H1 (cell line): ENCODE data around the gene PRRT2.

Experiments
- CREB1 ChIP-seq: IDR thresholded peaks from 2 replicates; pipeline ENCODE4 v1.6.1; 2012; ENCODE audit warnings: inconsistent platforms
- CTCF ChIP-seq, 3 experiments: IDR thresholded peaks; 1 replicate in 2 of 3; 2 replicates in 1 of 3; pipeline versions ENCODE4 v1.5.1 to v1.6.1; 2011; ENCODE audit warnings: low read length in 3 of 3, mild to moderate bottlenecking in 3 of 3, inconsistent platforms in 2 of 3, low read depth in 1 of 3, moderate library complexity in 1 of 3; ENCODE audit not compliant: insufficient read depth in 1 of 3; ENCODE audit errors: control extremely low read depth in 1 of 3
- EZH2 ChIP-seq: fragments of 200-600 bp; sonication (generic); IDR thresholded peaks from 2 replicates; pipeline ENCODE4 v1.7.1; 2012; ENCODE audit warnings: low read depth, mild to moderate bottlenecking, moderate library complexity, low read length, inconsistent platforms; ENCODE audit not compliant: severe bottlenecking
- POLR2A ChIP-seq, 2 experiments: IDR thresholded peaks; 1 replicate in 1 of 2; 2 replicates in 1 of 2; pipeline ENCODE4 v1.6.1; 2011; ENCODE audit warnings: low read depth in 2 of 2, low read length in 2 of 2, mild to moderate bottlenecking in 2 of 2; ENCODE audit errors: control extremely low read depth in 1 of 2
- SP2 ChIP-seq: IDR thresholded peaks from 2 replicates; pipeline ENCODE4 v1.6.1; 2012; ENCODE audit warnings: mild to moderate bottlenecking, low read length, inconsistent platforms
- SRF ChIP-seq: IDR thresholded peaks from 2 replicates; pipeline ENCODE4 v1.6.1; 2011; ENCODE audit warnings: mild to moderate bottlenecking, low read depth, low read length, moderate library complexity
- TAF7 ChIP-seq: optimal IDR thresholded peaks from 2 replicates; pipeline ENCODE3; 2011; ENCODE audit warnings: low read depth, mild to moderate bottlenecking, inconsistent platforms, low read length, moderate library complexity, borderline replicate concordance

- TF ChIP-seq CTCF (IDR thresholded peaks at IDR 0.05; ENCODE audit: control extremely low read depth in 1 of 3, insufficient read depth in 1 of 3, low read depth in 1 of 3, low read length in 3 of 3) (no peak), SRF (no peak), EZH2 (no peak), TAF7 (no peak), POLR2A (IDR thresholded peaks at IDR 0.05; ENCODE audit: control extremely low read depth in 1 of 2, low read depth in 2 of 2, low read length in 2 of 2) (no peak), CREB1 (no peak), SP2 (no peak)
These were observed 48.7 kb upstream of the PRRT2 start for GRCh38 chr16:29763326-29763725.
